HUDEP-2 (cell line): ENCODE measurements around the gene JCHAIN.
A peak's percentile ranks its signal among the peaks of the same experiment; 100 is the strongest.
"Not testable (repeated sequence)": the region's sequence is repeated elsewhere in the genome, so short reads cannot be mapped to it uniquely, and the experiment has no call there.

ENCODE experiments used
- DNase-seq, 76 experiments: peaks; one replicate each; lab custom pipeline; 2025; ENCODE audit not compliant: unreplicated experiment in 76 of 76; lab: John Stamatoyannopoulos, UW

The JCHAIN gene

GRCh38 chr4:70666369-70666768 lies at the start of gene JCHAIN:
Gene JCHAIN (minus strand): TSS chr4:70666508. CDS start chr4:70666490, 18 bp downstream.
- no peak for DNase-seq

DNA sequence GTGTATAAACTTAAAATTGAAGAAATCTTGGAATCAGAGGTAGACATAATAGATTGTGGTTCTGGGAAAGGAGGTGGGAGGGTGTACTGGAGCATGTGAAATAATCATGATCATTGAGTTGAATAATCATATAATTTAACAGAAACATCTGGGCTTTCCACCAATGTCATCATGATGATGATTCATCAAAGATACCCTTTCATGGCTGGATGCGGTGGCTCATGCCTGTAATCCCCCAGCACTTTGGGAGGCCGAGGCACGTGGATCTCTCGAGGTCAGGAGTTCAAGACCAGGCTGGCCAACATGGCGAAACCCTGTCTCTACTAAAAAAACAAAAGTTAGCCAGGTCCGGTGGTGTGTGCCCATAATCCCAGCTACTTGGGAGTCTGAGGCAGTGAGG lies 48.8 kb upstream of the JCHAIN start:
- DNase-seq = no peak

GRCh38 chr4:70714079-70714887 lies 48.0 kb upstream of the JCHAIN start:
- no peak for DNase-seq

- DNase-seq = no peak
Measured at GRCh38 chr4:70713453-70714078, 47.3 kb upstream of the JCHAIN start.

- DNase-seq = no peak
Measured at GRCh38 chr4:70712604-70713452, 46.5 kb upstream of the JCHAIN start.

GRCh38 chr4:70712150-70712549 lies 45.8 kb upstream of the JCHAIN start:
- DNase-seq = no peak

DNA sequence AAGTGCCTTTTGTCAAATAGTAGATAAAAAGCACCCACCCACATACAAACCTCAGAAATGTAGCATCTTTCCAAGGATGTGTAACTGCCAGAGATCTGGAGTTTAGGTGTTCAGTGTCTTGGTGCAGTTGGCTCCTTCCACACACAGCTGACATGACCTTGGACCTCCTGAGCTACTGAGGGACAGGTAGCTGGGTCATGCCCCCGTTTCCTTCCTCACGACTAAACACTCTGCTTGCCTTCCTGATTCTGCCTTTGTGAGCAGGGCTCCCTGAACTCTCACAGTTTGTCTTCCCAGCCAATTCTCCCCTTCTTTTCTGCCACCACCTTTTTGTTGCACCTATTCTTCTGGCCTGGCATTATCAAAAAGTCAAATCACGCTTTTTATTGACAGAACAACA lies 45.3 kb upstream of the JCHAIN start:
- DNase-seq = no peak

GRCh38 chr4:70709611-70710205 lies 43.4 kb upstream of the JCHAIN start:
- DNase-seq = no peak

DNA sequence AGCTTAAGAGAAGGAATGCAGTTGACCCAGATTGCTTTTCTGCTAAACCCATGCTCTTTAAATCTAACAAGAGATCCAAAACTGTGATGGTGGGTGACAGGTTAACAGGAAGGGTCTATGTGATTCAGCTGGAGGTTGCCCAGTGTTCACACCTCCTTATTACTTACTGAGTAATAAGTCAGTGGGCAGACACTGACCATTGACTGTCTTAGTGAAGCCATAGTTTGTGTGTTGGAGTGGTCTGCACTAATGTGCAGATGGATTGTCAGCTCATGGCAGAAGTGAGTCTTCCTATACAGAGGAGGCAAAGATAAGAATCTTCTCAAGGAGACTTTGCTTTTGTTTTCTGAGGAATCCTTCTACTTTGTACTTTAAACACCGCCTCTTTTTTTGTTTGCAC lies 40.2 kb upstream of the JCHAIN start:
- DNase-seq = peak in 1 of 76 experiments; percentile 5

- DNase-seq = peak in 1 of 76 experiments; percentile 46
Measured at GRCh38 chr4:70706044-70706461, 39.7 kb upstream of the JCHAIN start.

DNA sequence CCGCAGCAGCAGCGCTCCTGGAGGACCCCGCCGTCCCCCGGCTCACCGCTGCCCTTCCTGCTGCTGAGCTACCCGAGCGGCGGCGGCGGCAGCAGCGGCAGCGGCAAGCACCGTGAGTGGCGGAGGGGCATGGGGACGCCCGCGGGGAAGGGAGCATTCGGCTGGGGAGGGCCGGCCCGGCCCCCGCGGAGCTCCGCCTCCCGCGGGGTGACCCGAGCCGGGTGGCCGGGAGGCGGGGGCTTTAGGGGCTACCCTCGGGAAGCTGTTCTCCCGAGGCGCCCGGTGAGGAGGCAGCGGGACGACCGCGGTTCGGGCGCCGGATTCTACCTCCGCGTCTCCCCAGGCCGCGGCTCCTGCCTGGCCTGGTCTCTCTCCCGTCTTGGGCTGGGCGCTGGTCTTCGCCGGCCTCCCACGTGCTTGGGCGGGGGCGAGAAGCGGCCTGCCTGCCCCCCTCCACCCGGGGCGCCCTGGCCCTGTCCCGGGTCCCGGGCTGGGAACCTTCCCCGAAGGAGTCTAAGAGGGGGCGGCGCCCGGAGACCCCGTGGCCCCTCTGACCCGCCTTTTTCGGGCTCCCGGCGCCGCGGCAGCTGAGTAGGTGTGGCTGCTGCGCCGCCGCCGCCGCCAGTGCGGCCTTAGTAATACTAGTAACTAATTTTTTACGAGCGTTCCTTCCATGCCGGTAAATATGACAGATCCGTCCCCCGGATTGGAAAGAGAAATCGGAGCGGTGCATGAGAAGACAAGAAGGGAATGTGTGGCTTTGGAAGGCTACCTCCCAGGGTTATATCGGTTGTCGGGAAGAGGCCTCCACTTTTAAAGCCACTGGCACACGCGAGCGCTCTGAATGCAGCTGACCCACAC lies 39.1 kb upstream of the JCHAIN start:
- peak in 70 of 76 experiments; percentile 4 to 74 (median 52) for DNase-seq

DNA sequence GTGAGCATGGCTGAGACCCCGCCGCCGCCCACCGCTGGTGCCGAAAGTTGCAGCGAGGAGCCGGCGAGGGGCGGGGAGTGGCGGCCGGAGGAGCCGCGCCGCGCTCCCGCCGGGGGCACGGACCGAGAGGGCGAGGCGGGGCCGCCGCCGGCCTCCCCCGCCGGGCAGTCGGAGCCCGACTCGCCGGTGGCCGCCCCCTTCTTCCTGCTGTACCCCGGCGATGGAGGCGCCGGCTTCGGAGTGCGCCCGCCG lies 38.5 kb upstream of the JCHAIN start:
- peak in 2 of 76 experiments; percentile 41 to 43 for DNase-seq

DNA sequence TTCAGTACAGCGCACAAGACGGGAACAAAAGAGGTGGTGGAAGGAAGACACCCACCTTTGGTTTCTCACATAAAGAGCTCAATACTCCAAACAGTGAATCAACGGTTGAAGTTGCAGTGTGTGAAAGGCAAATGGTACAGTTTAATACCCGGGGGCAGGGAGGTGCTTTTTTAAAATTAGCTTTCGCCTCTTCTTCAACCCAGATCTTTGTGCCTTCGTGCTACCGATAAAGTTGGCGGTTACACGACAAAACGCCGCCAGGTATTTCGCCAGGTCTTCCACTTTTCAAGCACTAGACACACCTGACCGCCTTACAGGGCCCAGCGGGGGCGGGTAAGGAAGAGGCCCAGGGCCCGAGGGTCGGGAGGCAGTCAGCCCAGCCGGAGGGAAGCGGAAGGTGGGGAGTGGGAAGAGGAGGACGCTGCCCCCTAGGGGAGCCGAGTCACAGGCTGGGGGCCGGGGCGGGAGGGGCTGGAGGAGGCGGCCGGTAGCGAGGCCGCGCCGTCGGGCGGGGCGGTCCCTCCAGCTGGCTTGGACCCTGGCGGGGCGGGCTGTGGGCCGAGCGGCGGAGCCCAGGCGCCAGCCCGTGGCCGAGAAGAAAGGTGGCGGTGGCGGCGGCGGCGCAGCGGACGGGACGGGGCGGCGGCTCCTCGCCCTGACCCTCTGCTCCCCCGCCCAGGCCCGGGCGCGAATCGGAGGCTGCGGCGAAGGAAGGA lies 38.1 kb upstream of the JCHAIN start:
- DNase-seq = peak in 58 of 76 experiments; percentile 2 to 64 (median 38)

GRCh38 chr4:70703619-70704214 lies 37.4 kb upstream of the JCHAIN start:
- DNase-seq = peak in 1 of 76 experiments; percentile 0

GRCh38 chr4:70702592-70702991 lies 36.3 kb upstream of the JCHAIN start:
- DNase-seq = not testable (repeated sequence)

DNA sequence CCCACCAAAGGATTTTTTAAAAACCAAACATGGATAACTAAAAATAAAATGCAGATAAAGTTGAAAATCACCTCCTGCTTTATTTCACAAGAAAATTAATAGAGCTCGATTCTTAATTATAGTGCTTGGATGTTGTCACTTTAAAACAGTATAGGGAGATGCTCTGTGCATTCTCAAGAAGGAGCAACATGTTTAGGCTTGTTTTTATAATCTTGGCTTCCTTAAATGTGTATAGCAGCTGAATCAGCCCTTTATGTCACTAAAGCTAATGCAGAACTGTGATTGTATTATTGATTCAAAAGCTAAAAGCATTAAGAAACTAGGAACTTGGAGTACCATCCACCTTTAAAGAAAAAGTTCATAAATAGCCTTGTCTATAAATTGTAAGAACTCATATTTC lies 35.0 kb upstream of the JCHAIN start:
- no peak for DNase-seq

- DNase-seq = no peak
Measured at GRCh38 chr4:70700712-70701111, 34.4 kb upstream of the JCHAIN start.

DNA sequence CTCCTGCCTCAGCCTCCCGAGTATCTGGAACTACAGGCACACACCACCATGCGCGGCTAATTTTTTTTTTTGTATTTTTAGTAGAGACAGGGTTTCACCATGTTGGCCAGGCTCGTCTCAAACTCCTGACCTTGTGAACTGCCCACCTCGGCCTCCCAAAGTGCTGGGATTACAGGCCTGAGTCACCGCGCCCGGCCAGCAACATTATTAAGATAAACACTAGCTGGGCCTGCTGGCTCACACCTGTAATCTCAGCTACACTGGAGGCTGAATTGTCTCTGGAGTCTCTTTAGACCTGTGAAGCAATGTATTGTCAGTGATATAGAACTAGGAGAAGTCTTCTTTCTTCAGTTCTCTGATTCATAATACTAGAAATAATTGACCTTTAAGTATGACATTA lies 32.1 kb upstream of the JCHAIN start:
- not testable (repeated sequence) for DNase-seq

DNA sequence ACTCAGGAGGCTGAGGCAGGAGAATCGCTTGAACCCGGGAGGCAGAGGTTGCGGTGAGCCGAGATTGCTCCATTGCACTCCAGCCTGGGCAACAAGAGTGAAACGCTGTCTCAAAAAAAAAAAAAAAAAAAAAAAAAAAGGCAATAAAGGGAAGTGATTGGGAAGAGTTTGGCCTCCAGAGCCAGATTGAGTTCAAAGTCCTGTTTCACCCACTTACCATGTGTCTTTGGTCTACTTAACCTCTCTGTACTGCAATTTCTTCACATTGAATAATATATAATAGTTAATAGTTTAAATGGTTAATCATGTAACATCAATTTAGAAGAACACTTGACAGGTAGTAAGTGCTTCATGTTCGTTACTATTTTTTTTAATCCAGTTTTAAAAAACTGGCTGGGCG lies 28.3 kb upstream of the JCHAIN start:
- DNase-seq = not testable (repeated sequence)
